Vagina (tissue), 2 donors: Measurements from ENCODE around the gene PLPPR2. TPM values are rescaled to one million over a fixed set of nuclear protein-coding genes. Genes with fewer than 3 reads are reported as not detected.

Experiments used
- DNase-seq, 2 donors: peaks; one replicate each; pipeline ENCODE4 v3.0.0-alpha.2; 2017; ENCODE audit errors: extremely low spot score in 2 of 2
- H3K27ac ChIP-seq: fragments of 200-600 bp; sonication (generic); one replicate; pipeline ENCODE4 v1.5.1; 2019
- H3K27me3 ChIP-seq: fragments of 200-600 bp; sonication (generic); one replicate; pipeline ENCODE4 v1.5.1; 2019
- H3K36me3 ChIP-seq, 2 donors: fragments of 200-600 bp; sonication (generic); one replicate each; pipeline ENCODE4 v1.5.1; 2017 to 2019
- H3K4me1 ChIP-seq: fragments of 200-600 bp; sonication (generic); one replicate; pipeline ENCODE4 v1.5.1; 2019
- H3K4me3 ChIP-seq, 2 donors: fragments of 200-600 bp; sonication (generic); 1 replicate in 1 of 2; 2 replicates in 1 of 2; pipeline ENCODE4 v1.5.1; 2016 to 2019
- H3K9me3 ChIP-seq: fragments of 200-600 bp; sonication (generic); one replicate; pipeline ENCODE4 v1.5.1; 2019
- CTCF ChIP-seq, 3 experiments: fragments of 450-650 bp in 2 of 3; fragments of 200-600 bp in 1 of 3; sonication (generic) in 1 of 3; IDR thresholded peaks; one replicate each; pipeline ENCODE4 v1.5.1; 2017 to 2019; ENCODE audit warnings: antibody characterized with exemption in 3 of 3, mild to moderate bottlenecking in 2 of 3, moderate library complexity in 2 of 3
- POLR2A ChIP-seq, 2 donors: fragments of 450-650 bp; IDR thresholded peaks; one replicate each; pipeline ENCODE4 v1.6.1; 2017; ENCODE audit warnings: antibody characterized with exemption in 2 of 2, mild to moderate bottlenecking in 2 of 2, moderate library complexity in 2 of 2
- POLR2AphosphoS5 ChIP-seq, 2 donors: sonication (generic); formaldehyde crosslinking; IDR thresholded peaks; one replicate each; pipeline ENCODE4 v1.9.0; 2017; ENCODE audit warnings: antibody characterized with exemption in 2 of 2, mild to moderate bottlenecking in 2 of 2, low read depth in 1 of 2; ENCODE audit not compliant: insufficient read depth in 1 of 2
- intact Hi-C: fragments of 100-400 bp; cut with DNase I; formaldehyde crosslinking; loops from one replicate; pipeline ENCODE4 v1.15.1; 2023
- small RNA-seq: library from RNA; depleted of rRNA; stranded (forward); fragments of <200 nt; gene quantifications from one replicate; pipeline ENCODE3, GENCODE V24; 2016
- total RNA-seq: library from RNA; depleted of rRNA; stranded (reverse); fragments of >200 nt; gene quantifications from one replicate; pipeline ENCODE4 v1.2.3, GENCODE V29; 2016

The PLPPR2 gene
- total RNA-seq, 1 donor from 2014 or later = 16.5 TPM

- TF ChIP-seq CTCF (IDR thresholded peaks at IDR 0.05) = no peak
- TF ChIP-seq POLR2AphosphoS5 (IDR thresholded peaks at IDR 0.05; ENCODE audit: insufficient read depth in 1 of 2, low read depth in 1 of 2) = no peak
- no peak for TF ChIP-seq POLR2A (IDR thresholded peaks at IDR 0.05)
- intact Hi-C loops = no loop called here
- Histone ChIP-seq H3K36me3 (no peaks in the 10 kb centered on the region), H3K4me3 (no peak overlapping the region), H3K9me3 (no peaks in the 10 kb centered on the region), H3K27me3 (no peaks in the 10 kb centered on the region), H3K27ac (no peak overlapping the region), H3K4me1 (no peaks in the 10 kb centered on the region)
- DNase-seq = no peak
These were observed 55.5 kb downstream of the PLPPR2 start for GRCh38 chr19:11410682-11411081.

- Histone ChIP-seq H3K4me3 (no peak overlapping the region), H3K36me3 (no peaks in the 10 kb centered on the region), H3K27ac (no peak overlapping the region), H3K27me3 (no peaks in the 10 kb centered on the region), H3K9me3 (no peaks in the 10 kb centered on the region), H3K4me1 (peaks cover 12% of the 10 kb centered on the region)
- TF ChIP-seq CTCF (IDR thresholded peaks at IDR 0.05) = no peak
- TF ChIP-seq POLR2AphosphoS5 (IDR thresholded peaks at IDR 0.05; ENCODE audit: insufficient read depth in 1 of 2, low read depth in 1 of 2) = no peak
- no peak for TF ChIP-seq POLR2A (IDR thresholded peaks at IDR 0.05)
- intact Hi-C loops = no loop called here
- DNase-seq = no peak
These were observed 59.3 kb downstream of the PLPPR2 start for GRCh38 chr19:11414544-11414943.

Small RNA genes lying within 50 kb of the gene (small RNA-seq; reads per million reads assigned to genes)
- gene RF00019 = not detected

Other genes with a start within 250 kb of the PLPPR2 start
- 2.7 TPM for gene SPC24, start 199.7 kb upstream of the PLPPR2 start, total RNA-seq
- 486 TPM for gene KANK2, start 157.9 kb upstream of the PLPPR2 start, total RNA-seq
- gene ANGPTL8, start 115.8 kb upstream of the PLPPR2 start, total RNA-seq = not detected
- 65.8 TPM for gene DOCK6, start 92.9 kb upstream of the PLPPR2 start, total RNA-seq
- not detected for gene TSPAN16, start 59.3 kb upstream of the PLPPR2 start, total RNA-seq
- 33.9 TPM for gene RAB3D, start 15.8 kb upstream of the PLPPR2 start, total RNA-seq
- 173 TPM for gene TMEM205, start 9.2 kb upstream of the PLPPR2 start, total RNA-seq
- 24.1 TPM for gene CCDC159, start 8.9 kb upstream of the PLPPR2 start, total RNA-seq
- 1.5 TPM for gene SWSAP1, start 19.2 kb downstream of the PLPPR2 start, total RNA-seq
- 14.5 TPM for gene EPOR, start 28.9 kb downstream of the PLPPR2 start, total RNA-seq
- gene RGL3, start 63.9 kb downstream of the PLPPR2 start, total RNA-seq = 19.6 TPM
- gene ODAD3, start 79.7 kb downstream of the PLPPR2 start, total RNA-seq = not detected
- gene PRKCSH, start 80.2 kb downstream of the PLPPR2 start, total RNA-seq = 79.1 TPM
- 1.2 TPM for gene ELAVL3, start 125.6 kb downstream of the PLPPR2 start, total RNA-seq
- 12.5 TPM for gene ZNF653, start 150.4 kb downstream of the PLPPR2 start, total RNA-seq
- 49.6 TPM for gene ECSIT, start 173.7 kb downstream of the PLPPR2 start, total RNA-seq
- gene CNN1, start 183.4 kb downstream of the PLPPR2 start, total RNA-seq = 276 TPM
- 28.0 TPM for gene ELOF1, start 203.8 kb downstream of the PLPPR2 start, total RNA-seq
- gene ACP5, start 222.2 kb downstream of the PLPPR2 start, total RNA-seq = 6.1 TPM
- 7.1 TPM for gene ZNF627, start 242.1 kb downstream of the PLPPR2 start, total RNA-seq